HG02610 (cell line): ENCODE measurements around the gene TRAF7.

Experiments used
- ATAC-seq: cut with Tn5 transposase; IDR thresholded peaks from one replicate; pipeline ENCODE4 v1.9.1; 2021; ENCODE audit warnings: mild to moderate bottlenecking, moderate library complexity; ENCODE audit not compliant: unreplicated experiment

The TRAF7 gene

GRCh38 chr16:2180962-2181923 lies 25.7 kb downstream of the TRAF7 start:
- no peak for ATAC-seq

- ATAC-seq: no peak
These were observed 26.4 kb downstream of the TRAF7 start for GRCh38 chr16:2181952-2182351.

- ATAC-seq: no peak
These were observed 28.1 kb downstream of the TRAF7 start for GRCh38 chr16:2183671-2184070.

- no peak for ATAC-seq
These were observed 28.8 kb downstream of the TRAF7 start for GRCh38 chr16:2184346-2184745.

- ATAC-seq: no peak
These were observed 29.4 kb downstream of the TRAF7 start for GRCh38 chr16:2184962-2185361.

GRCh38 chr16:2186064-2186463 lies 30.5 kb downstream of the TRAF7 start:
- ATAC-seq: no peak

DNA sequence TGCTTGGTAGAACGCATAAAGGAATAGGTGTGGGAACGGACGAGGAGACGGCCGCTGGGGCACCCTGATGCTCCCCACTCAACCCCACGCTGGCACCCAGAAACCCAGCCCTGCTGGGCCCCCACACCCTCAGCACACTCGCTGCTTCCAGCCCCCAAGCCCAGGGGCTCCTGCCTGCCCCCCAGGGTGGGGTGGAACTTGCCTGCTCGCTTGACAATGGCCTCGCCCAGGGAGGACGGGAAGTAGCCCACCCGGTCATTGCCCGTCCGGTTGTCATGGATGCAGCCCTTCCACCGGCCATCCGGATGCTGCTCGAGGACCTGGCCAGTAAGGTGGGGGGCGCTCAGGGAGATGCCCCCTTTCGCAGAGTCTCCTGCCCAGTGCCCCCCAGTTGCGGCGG lies 30.9 kb downstream of the TRAF7 start:
- ATAC-seq: no peak

DNA sequence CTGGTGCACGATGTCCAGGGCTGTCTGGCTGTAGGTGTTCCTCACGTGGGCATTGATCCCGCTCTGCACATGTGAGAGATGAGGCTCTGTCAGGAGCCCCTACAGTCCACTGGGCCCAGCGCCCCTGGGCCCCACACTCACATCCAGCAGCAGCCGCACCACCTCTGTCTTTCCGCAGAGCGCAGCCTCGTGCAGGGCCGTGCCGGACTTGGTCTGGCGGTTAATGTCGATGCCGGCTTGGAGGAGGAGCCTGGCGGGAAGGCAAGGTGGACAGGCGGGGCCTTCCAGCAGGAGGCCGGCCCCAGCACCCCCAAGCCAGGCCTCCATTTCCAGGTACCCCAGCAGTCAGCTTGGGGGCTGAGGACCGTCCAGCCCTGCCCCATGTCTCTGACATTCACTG lies 31.6 kb downstream of the TRAF7 start:
- ATAC-seq: no peak

DNA sequence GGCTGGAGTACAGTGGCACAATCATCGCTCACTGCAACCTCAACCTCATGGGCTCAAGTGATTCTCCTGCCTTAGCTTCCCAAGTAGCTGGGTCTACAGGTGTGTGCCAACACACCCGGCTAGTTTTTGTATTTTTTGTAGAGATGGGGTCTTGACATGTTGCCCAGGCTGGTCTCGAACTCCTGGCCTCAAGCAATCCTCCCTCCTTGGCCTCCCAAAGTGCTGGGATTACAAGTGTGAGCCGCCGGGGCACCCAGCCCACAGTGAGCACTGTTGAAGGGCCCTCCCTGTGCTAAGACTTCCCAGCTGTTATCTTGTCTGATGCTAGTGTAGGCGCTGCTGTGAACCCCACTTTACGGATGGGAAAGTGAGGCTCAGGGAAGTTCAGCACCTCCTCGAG lies 32.8 kb downstream of the TRAF7 start:
- no peak for ATAC-seq

GRCh38 chr16:2189252-2189893 lies 33.8 kb downstream of the TRAF7 start:
- no peak for ATAC-seq

DNA sequence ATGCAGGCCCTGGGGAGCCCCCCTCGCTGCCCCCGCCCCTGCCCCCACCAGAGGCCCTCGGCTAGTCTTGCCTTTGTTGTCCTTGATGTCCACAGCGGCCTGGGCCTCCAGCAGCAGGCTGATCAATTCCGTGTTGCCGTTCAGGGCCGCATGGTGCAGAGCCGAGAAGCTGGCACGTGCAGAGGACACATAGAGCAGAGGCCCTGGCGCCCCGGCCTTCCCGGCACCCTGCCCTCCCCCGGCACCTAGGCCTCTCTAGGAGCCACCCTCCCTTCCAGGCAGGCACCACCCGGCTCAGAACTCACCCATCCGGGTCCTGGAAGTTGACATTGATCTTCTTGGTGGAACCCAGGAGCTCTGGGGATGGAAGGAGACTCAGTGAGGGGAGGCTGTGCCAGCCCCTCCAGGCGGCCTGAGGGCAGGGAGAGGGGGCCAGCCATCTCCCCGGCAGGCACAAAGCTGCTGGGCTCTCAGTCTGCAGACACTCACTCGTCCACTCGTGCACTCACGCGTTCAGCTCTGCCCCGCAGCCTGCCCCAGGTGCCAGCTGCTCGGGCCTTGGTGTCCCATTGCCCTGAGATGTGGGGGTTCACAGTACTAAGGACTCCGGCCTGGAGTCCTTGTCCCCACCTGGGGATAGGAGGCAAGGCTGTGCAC lies 34.5 kb downstream of the TRAF7 start:
- no peak for ATAC-seq

DNA sequence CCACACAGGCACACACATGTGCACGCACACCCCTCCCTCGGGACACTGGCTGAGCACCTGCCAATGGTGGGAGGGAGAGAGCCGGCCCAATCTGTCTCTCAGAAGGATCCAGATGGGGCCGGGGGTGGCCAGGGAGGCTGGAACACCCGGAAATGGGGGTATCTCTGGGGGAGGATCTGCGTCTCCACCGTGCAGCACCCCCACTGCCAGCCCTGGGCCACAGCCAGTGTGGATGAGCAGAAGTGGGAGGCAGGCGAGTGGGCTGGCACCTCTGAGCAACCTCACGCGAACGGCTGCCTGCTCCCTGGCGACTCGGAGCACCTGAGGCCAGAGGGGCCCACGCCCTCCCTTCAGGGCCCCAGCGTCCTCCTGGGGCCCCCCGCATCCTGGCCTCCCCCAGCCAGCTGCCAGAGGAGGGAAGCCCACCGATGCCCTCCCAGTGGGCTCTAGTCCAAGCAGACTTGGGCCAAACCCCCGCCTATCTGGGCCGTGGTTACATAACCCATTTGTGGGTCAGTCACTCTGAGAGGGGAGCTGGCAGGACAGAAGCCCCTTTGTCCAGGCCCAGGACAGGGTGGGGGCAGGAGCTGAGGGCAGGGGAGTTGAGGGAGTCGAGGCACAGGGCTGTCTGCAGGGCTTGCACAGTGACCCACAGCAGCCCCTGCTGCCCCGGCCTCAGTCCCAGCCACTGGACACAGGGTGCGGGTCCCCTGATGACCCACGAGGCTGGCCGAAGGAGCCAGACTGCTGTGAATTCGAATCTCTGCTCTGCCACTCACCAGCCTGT lies 35.3 kb downstream of the TRAF7 start:
- ATAC-seq: no peak

DNA sequence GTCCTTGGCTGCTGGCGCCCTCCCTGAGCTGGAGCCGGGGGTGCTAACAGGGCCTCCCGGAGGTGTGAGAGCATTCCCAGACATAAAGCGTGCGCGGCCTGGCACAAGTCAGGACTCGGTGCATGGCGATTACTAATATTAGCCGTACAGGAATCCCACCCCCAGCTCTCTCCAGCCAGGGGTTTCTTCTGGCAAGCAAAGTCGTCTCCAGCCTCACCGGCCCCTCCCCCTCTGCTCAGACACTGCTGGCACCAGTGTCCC lies 35.8 kb downstream of the TRAF7 start:
- no peak for ATAC-seq

DNA sequence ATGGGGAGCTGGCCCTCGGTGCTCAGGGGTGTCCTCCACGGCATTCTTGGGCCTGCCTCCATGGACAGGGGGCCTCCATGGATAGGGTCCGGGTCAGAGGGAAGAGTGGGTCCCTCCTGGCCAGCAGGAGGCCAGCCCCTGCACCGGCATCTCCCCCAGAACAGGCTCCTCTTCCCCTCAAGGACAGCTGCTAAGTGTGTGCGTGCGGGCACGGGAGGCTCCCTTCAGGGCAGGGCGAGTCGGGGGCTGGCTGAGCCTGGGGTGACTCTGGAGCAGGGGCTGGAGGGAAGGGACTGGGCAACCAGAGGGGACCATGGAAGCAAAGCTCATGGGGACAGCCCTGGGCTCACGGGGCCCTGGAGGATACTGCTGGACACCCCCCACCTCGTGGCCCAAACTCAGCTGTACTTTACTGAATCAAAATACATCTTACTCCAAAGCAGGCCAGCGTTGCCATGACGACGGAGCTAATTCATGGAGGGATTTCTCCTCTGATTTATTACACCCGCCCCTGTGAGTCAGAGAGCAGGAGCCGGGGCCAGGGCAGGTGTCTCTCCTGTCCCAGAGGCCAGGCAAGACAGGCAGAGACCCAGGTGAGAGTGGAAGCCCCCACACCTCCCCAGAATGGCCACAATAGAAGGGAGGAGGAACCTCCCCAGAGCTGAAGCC lies 38.7 kb downstream of the TRAF7 start:
- no peak for ATAC-seq

GRCh38 chr16:2194852-2195321 lies 39.3 kb downstream of the TRAF7 start:
- ATAC-seq: no peak

DNA sequence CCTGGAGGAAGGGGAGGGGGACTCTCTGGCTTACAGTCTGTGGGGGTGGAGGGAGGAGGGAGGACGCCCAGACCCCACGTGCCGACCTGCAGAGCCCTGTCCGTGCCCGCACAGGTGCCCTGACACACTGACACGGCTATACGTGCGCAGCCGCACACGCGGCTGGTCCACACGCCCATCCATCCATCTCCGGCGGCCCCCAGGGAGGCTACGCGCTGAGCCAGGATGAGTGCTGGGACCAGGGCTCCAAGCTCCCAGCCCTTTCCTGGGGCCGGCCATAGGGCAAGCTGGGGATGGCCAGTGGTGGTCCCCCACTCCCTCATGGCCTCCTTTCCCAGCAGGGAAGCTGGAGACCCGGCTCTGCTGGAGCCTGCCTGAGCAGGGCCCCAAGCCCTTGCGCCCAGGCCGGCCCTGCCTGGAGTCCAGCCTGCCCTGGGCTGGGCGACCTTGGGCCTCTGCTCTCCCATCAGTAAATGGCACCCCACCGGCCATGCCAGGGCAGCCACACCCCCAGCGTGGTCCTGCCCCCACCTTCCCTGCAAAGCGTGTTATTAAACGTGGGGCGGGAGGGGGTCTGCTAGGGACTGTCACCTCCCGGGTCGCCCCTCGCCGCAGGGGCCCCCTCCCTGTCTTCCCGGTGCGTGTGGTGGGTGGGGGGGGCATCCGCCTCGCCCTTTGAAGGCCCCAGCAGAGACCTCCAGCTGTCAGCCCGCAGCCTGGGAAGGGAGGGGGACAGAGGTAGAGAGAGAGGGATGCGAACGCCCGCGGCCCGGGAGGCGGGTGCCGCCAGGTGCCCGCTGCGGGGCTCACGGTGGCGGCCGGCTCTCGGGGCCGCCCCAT lies 40.0 kb downstream of the TRAF7 start:
- ATAC-seq: no peak

- ATAC-seq: no peak
These were observed 40.8 kb downstream of the TRAF7 start, which contains the start of gene CASKIN1 for GRCh38 chr16:2196162-2196980. Gene CASKIN1 (minus strand): TSS chr16:2196605. CDS start chr16:2196432, 173 bp downstream.

DNA sequence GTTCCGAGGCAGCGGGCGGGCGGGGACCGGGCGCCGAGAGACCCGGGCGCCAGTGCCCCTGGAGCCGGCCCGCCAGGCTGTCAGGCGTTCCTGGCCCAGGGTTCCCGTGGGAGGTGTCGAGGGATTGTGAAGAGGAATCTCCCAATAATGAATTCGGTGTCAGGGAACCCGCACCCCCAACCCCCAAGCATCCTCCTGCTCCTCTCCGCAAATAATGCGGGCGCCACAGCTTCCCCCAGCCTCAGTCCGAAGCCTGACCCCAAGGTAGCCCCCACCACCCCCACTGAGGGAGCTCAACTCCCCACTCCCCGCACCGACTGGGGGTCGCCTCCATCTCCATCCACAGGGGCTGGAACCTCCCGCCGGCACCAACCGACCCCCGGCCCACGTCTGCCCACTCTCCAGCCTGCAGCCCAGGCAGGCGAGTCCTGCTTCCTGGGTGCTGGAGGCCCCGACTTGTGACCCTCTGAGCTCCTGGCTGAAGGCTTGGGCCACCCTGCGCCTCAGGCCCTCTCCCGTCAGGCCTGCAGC lies 41.5 kb downstream of the TRAF7 start:
- ATAC-seq: no peak
